Left ventricle myocardium inferior (tissue), 1 donor: Measurements from ENCODE around the gene CER1. TPM values are rescaled to one million over a fixed set of nuclear protein-coding genes. Genes with fewer than 3 reads are reported as not detected.

ENCODE experiments used
- DNase-seq: peaks from one replicate; pipeline ENCODE4 v3.0.0-alpha.2; 2020
- H3K27ac ChIP-seq: fragments of 200-600 bp; replicated peaks from 2 replicates; pipeline ENCODE4 v1.8.0; 2021
- H3K27me3 ChIP-seq: fragments of 200-600 bp; 2 replicates; pipeline ENCODE4 v1.8.0; 2021; ENCODE audit warnings: low read depth
- H3K36me3 ChIP-seq: fragments of 200-600 bp; 2 replicates; pipeline ENCODE4 v1.8.0; 2021
- H3K4me1 ChIP-seq: fragments of 200-600 bp; 2 replicates; pipeline ENCODE4 v1.8.0; 2021
- H3K4me3 ChIP-seq: fragments of 200-600 bp; 2 replicates; pipeline ENCODE4 v1.8.0; 2021; ENCODE audit warnings: mild to moderate bottlenecking, moderate library complexity
- H3K9me3 ChIP-seq: fragments of 200-600 bp; replicated peaks from 2 replicates; pipeline ENCODE4 v1.8.0; 2021
- CTCF ChIP-seq: fragments of 200-600 bp; IDR thresholded peaks from 2 replicates; pipeline ENCODE4 v1.8.0; 2021; ENCODE audit warnings: antibody characterized with exemption, mild to moderate bottlenecking, borderline replicate concordance
- intact Hi-C: fragments of 100-400 bp; cut with micrococcal nuclease; formaldehyde crosslinking; loops from one replicate; pipeline ENCODE4 v1.11.0; 2022
- total RNA-seq: library from RNA; stranded (reverse); fragmentation: NEBNext Ultra II Directional; extraction: Animal tissue kit (Norgen Biotek cat#: 25700); gene quantifications from one replicate; pipeline ENCODE4 v1.2.1, GENCODE V29; 2021
- donor health status: DM: no; HTN: yes; CAD: no; lungs with severe emphysema.

Gene CER1
- total RNA-seq, 1 donor from 2014 or later: not detected

GRCh38 chr9:14674630-14675029 lies 47.9 kb downstream of the CER1 start:
- no peak for TF ChIP-seq CTCF
- no peaks in the 10 kb centered on the region for H3K4me1 ChIP-seq
- intact Hi-C loops: no loop called here
- H3K27ac ChIP-seq: no peak overlapping the region
- peaks cover 6% of the 10 kb centered on the region for H3K36me3 ChIP-seq
- H3K9me3 ChIP-seq: no peaks in the 10 kb centered on the region
- no peak overlapping the region for H3K4me3 ChIP-seq
- H3K27me3 ChIP-seq: no peaks in the 10 kb centered on the region
- DNase-seq: no peak

GRCh38 chr9:14671377-14671776 lies 51.2 kb downstream of the CER1 start:
- no peak overlapping the region for H3K4me3 ChIP-seq
- H3K4me1 ChIP-seq: no peaks in the 10 kb centered on the region
- H3K27me3 ChIP-seq: no peaks in the 10 kb centered on the region
- no peak for DNase-seq
- intact Hi-C loops: no loop called here
- H3K27ac ChIP-seq: no peak overlapping the region
- no peak for TF ChIP-seq CTCF
- no peaks in the 10 kb centered on the region for H3K9me3 ChIP-seq
- peaks cover 6% of the 10 kb centered on the region for H3K36me3 ChIP-seq

GRCh38 chr9:14670718-14671117 lies 51.8 kb downstream of the CER1 start:
- Histone ChIP-seq H3K4me3 (no peak overlapping the region), H3K4me1 (no peaks in the 10 kb centered on the region), H3K27ac (no peak overlapping the region), H3K27me3 (no peaks in the 10 kb centered on the region), H3K9me3 (no peaks in the 10 kb centered on the region), H3K36me3 (peaks cover 6% of the 10 kb centered on the region)
- no peak for TF ChIP-seq CTCF
- DNase-seq: no peak
- intact Hi-C loops: no loop called here

Other genes starting within 250 kb of the CER1 start
- 7.9 TPM for gene ZDHHC21, start 29.3 kb downstream of the CER1 start, total RNA-seq
- gene FREM1, start 187.7 kb upstream of the CER1 start, total RNA-seq: 3.0 TPM